Inflammatory macrophage (primary cell): ENCODE measurements around the gene PEAK3.

Experiments
- DNase-seq, 2 donors: peaks; one replicate each; pipeline ENCODE4 v3.0.0-alpha.2; 2020 to 2022

The PEAK3 gene

DNA sequence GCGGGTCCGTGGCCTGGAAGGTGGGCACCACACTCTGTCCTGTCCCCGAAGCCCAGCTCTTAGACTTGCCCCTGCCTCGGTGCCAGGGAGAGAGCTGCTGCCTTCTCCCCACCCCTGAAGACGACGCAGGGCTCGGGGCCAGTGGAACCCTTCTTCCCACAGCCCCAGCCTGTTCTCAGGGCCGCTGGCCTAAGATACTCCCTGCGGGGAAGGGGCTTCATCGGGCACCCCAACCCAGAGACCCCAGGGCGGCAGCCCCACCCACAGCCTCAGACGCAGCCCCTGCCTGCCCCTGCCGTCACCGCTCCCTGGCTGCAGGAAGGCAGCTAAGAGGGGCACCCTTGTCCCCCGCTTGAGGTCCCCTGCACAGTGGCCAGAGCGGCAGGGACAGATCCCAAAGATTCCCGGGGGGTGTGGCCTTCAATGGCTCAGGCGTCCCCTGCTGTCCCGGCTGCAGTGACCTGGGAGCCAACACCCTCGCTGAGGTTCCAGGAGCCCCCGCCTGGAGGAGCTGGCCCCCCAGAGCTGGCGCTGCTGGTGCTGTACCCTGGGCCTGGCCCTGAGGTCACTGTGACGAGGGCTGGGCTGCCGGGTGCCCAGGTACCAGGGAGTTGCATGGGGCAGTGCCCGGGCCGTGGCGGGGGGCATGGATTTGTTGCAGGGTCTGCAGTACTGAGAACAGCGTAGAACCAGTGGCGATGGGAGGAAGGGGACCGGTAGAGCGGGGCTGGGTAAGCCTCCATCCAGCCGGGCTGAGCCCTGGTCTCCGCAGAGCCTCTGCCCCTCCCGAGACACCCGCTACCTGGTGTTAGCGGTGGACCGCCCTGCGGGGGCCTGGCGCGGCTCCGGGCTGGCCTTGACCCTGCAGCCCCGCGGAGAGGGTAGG lies 31.9 kb downstream of the PEAK3 start:
- no peak for DNase-seq

DNA sequence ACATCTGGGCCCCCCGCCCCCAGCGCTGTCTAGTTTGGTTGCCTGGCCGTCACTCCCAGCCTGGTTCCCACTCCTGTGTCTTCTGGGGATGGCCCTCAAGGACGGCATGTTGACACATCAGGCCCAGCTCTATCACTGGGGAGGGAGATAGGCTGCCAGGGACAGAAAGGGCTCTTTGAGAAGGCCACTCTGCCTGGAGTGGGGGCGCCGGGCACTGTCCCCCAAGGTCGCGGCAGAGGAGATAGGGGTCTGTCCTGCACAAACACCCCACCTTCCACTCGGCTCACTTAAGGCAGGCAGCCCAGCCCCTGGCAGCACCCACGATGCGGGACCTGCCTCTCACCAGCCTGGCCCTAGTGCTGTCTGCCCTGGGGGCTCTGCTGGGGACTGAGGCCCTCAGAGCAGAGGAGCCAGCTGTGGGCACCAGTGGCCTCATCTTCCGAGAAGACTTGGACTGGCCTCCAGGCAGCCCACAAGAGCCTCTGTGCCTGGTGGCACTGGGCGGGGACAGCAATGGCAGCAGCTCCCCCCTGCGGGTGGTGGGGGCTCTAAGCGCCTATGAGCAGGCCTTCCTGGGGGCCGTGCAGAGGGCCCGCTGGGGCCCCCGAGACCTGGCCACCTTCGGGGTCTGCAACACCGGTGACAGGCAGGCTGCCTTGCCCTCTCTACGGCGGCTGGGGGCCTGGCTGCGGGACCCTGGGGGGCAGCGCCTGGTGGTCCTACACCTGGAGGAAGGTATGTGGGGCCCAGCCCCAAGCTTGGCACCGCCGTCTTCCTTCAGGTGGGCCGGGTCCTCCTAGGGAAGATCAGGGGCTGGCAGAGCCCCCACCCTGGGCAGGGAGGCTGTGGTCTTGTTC lies 32.7 kb downstream of the PEAK3 start, which contains the start of gene AMH:
TSS of gene AMH (plus strand) at position 314 of the 857 bp plus-strand sequence. CDS start at position 324, 10 bp downstream.
- DNase-seq: no peak

- DNase-seq: no peak
Observed at GRCh38 chr19:2248136-2249009, 33.6 kb downstream of the PEAK3 start.

DNA sequence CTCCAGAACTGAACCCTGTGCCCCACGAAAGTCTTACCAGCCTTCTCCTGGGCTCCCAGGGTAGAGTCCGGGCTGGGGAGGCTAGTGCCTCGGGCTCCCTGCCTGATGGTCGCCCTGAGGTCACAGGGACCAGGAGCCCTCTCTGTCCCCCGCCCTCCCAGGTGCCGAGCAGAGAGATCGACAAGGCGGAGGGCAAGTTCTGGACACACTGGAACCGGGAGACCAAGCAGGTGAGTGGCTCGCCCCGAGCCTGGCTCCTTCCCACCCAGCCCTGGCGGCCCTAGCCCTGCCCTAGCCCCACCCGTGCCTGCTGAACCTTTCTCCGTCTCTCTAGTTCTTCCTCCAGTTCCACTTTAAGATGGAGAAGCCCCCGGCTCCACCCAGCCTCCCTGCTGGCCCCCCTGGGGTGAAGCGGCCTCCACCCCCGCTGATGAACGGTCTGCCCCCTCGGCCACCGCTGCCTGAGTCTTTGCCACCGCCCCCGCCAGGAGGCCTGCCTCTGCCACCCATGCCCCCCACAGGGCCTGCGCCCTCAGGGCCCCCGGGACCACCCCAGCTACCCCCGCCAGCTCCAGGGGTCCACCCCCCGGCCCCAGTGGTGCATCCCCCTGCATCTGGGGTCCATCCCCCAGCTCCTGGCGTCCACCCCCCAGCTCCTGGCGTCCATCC lies 34.4 kb downstream of the PEAK3 start:
- DNase-seq: no peak

- DNase-seq: no peak
Observed at GRCh38 chr19:2246801-2247361, 35.1 kb downstream of the PEAK3 start.

GRCh38 chr19:2246014-2246620 lies 35.9 kb downstream of the PEAK3 start:
- DNase-seq: no peak

- DNase-seq: no peak
Observed at GRCh38 chr19:2245273-2245672, 36.7 kb downstream of the PEAK3 start.

DNA sequence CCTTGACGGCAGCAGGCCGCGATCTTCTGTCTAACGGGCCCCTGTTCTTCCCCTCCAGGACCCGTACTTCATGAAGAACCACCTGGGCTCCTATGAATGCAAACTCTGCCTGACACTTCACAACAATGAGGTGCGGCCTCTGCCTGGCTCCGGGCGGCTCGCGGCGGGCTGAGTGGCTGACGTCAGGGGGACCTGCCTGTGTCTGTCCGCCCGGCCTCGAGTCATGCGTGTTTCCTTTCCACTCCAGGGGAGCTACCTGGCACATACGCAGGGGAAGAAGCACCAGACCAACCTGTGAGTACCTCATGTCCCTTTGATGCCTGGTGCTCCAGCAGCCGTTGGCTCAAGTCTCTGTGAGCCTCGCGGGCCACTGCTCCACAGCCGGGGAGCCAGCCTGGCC lies 37.5 kb downstream of the PEAK3 start:
- DNase-seq: no peak

- DNase-seq: no peak
Observed at GRCh38 chr19:2244125-2244411, 37.9 kb downstream of the PEAK3 start.

- DNase-seq: no peak
Observed at GRCh38 chr19:2243274-2244124, 38.5 kb downstream of the PEAK3 start.

GRCh38 chr19:2242816-2243215 lies 39.2 kb downstream of the PEAK3 start:
- DNase-seq: no peak

GRCh38 chr19:2242092-2242537 lies 39.9 kb downstream of the PEAK3 start:
- no peak for DNase-seq

- DNase-seq: no peak
Observed at GRCh38 chr19:2240881-2241760, 40.9 kb downstream of the PEAK3 start.

GRCh38 chr19:2239771-2240770 lies 41.9 kb downstream of the PEAK3 start:
- peak; percentile 33 to 34 for DNase-seq

DNA sequence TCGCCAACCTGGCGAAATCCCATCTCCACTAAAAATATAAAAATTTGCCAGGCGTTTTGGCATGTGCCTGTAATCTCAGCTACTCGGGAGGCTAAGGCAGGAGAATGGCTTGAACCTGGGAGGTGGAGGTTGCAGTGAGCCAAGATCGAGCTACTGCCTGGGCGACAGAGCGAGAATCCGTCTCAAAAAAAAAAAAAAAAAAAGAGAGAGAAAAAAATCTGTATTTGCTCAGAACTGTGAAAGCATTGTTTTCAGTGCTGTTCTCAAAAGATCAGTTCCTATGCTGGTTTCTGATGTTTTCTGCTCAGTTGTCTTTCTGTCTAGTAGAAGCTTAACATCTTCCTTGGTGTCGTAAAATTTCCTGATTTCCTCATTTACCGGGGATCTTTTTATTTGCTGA lies 42.8 kb downstream of the PEAK3 start:
- peak in 1 of 2 donors; percentile 22 for DNase-seq

DNA sequence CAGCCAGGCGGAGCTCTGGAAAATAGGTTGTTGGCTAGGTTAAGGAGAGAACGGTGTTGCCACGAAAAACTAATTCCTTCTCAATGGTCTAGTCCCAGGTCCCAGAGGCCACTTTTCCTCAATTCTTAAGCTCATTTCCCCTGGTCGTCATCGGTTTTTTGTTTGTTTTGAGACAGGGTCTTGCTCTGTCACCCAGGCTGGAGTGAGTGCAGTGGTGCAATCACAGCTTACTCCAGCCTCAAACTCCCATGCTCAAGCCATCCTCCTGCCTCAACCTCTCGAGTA lies 44.2 kb downstream of the PEAK3 start:
- DNase-seq: no peak

GRCh38 chr19:2237051-2237868 lies 44.7 kb downstream of the PEAK3 start:
- no peak for DNase-seq
